Epithelial cell of esophagus (primary cell): Measurements from ENCODE around the gene B3GALT2.

Experiments
- DNase-seq: peaks from one replicate; pipeline ENCODE4 v3.0.0; 2010; ENCODE audit warnings: low read depth
- H3K4me3 ChIP-seq: 2 replicates; pipeline ENCODE4 v1.5.1; 2011; ENCODE audit warnings: mild to moderate bottlenecking, low read length, control low read depth
- CTCF ChIP-seq: IDR thresholded peaks from 2 replicates; pipeline ENCODE4 v1.5.1; 2011; ENCODE audit warnings: low read depth, mild to moderate bottlenecking, low read length, control low read depth, inconsistent platforms; ENCODE audit not compliant: insufficient read depth; ENCODE audit errors: missing control alignments

Gene B3GALT2

DNA sequence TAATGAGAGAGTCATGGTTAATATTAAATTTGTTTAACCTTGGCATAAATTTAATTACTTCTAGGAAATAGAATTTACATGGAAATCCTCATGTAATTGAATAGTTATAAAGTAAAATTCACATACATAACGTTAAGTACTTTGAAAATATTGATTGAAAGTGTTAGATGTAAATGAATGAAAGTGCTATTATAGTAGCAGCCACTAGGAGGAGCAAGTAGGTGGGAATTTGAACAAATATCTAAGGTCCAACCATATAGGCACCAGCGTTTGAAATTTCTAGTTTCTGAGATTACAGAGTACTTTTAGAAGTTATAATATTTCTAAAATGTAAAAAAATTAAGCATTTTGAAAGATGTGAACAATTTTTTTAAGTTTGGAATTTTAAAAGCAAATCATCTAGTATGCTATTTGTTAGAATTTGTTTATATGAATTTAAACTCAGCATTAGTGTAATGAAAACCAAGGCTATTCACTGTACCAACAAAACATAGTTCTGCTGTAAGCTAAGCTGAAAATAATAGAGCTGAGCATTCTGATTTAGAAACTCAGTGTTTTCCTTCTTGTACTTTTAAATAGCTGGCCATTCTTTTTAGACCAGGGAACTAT lies 3.3 kb downstream of the B3GALT2 start:
- TF ChIP-seq CTCF = peak; percentile 72
- no peak overlapping the region for H3K4me3 ChIP-seq
- peak; percentile 66 for DNase-seq

DNA sequence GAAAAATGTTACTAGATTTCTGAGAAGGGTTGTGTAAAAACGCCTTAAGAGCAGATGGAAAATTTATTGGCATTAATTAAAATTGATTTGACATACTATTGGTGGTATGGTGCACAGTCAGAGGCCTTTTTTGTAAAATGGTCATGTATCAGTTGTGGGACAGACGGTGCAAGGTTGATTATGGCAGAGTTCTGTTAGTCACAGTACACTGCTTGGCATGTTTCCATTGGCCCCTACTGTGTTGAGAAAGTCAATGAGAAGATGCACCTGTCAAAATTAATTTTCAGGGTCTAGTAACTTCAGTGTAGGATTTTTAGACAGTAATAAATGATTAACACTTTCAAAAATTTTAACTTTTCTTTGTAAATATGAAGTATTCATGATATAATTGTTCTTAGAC lies 4.4 kb downstream of the B3GALT2 start:
- H3K4me3 ChIP-seq = no peak overlapping the region
- no peak for TF ChIP-seq CTCF
- no peak for DNase-seq

- DNase-seq = no peak
- no peak overlapping the region for H3K4me3 ChIP-seq
- TF ChIP-seq CTCF = no peak
These were observed 4.9 kb downstream of the B3GALT2 start for GRCh38 chr1:193181536-193181935.

GRCh38 chr1:193179094-193179493 lies 7.3 kb downstream of the B3GALT2 start:
- no peak for TF ChIP-seq CTCF
- H3K4me3 ChIP-seq = no peak overlapping the region
- DNase-seq = no peak

DNA sequence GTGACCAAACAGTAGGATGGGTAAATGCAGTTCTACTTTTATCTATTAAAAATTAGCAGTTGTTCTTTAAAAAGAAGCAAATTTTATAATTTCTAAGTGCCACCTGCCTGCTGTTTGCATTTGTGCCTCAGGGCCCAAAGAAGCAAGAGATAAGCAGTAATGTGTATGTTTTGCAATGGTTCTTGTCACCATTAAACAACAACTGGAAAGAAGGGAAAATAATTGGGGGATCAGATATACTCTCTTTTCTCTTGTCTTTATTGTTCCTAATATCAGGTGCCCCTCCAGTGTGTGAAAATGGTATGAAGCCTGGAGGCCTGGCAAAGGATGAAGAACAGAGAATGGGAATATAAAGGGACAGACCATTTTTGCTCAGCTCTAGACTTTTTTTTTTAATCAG lies 9.6 kb downstream of the B3GALT2 start:
- no peak for TF ChIP-seq CTCF
- H3K4me3 ChIP-seq = no peak overlapping the region
- no peak for DNase-seq

GRCh38 chr1:193176113-193176512 lies 10.3 kb downstream of the B3GALT2 start:
- no peak for DNase-seq
- no peak for TF ChIP-seq CTCF
- H3K4me3 ChIP-seq = no peak overlapping the region

DNA sequence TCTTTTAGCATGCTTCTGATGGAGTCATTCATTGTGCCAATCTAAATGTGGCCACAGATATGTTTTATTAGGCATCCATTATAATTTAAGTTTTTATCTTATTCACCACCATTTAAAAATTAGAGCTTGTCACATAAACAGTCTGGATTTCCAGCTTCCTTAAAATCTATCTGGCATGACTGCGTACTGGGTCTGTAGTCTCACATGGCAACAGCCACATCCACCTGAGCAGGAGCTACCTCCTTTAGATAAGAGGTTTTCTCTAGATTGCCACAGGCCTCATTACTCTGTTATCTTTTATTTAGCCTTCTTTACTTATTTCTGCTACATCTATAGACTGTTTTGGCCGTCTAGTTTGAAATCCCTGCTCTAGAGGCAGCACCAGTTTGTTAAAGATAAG lies 29.1 kb downstream of the B3GALT2 start:
- no peak for DNase-seq
- no peak for TF ChIP-seq CTCF

More for the DNA sequence above, 29.1 kb downstream of the B3GALT2 start:
- H3K4me3 ChIP-seq = no peak overlapping the region
